Vagina (tissue), 2 donors: ENCODE measurements around the gene SMPD3. TPM values are rescaled to one million over a fixed set of nuclear protein-coding genes. Genes with fewer than 3 reads are reported as not detected.

Experiments used
- DNase-seq, 2 donors: peaks; one replicate each; pipeline ENCODE4 v3.0.0-alpha.2; 2017; ENCODE audit errors: extremely low spot score in 2 of 2
- H3K27ac ChIP-seq: fragments of 200-600 bp; sonication (generic); one replicate; pipeline ENCODE4 v1.5.1; 2019
- H3K27me3 ChIP-seq: fragments of 200-600 bp; sonication (generic); one replicate; pipeline ENCODE4 v1.5.1; 2019
- H3K36me3 ChIP-seq, 2 donors: fragments of 200-600 bp; sonication (generic); one replicate each; pipeline ENCODE4 v1.5.1; 2017 to 2019
- H3K4me1 ChIP-seq: fragments of 200-600 bp; sonication (generic); one replicate; pipeline ENCODE4 v1.5.1; 2019
- H3K4me3 ChIP-seq, 2 donors: fragments of 200-600 bp; sonication (generic); 1 replicate in 1 of 2; 2 replicates in 1 of 2; pipeline ENCODE4 v1.5.1; 2016 to 2019
- H3K9me3 ChIP-seq: fragments of 200-600 bp; sonication (generic); one replicate; pipeline ENCODE4 v1.5.1; 2019
- CTCF ChIP-seq, 3 experiments: fragments of 450-650 bp in 2 of 3; fragments of 200-600 bp in 1 of 3; sonication (generic) in 1 of 3; IDR thresholded peaks; one replicate each; pipeline ENCODE4 v1.5.1; 2017 to 2019; ENCODE audit warnings: antibody characterized with exemption in 3 of 3, mild to moderate bottlenecking in 2 of 3, moderate library complexity in 2 of 3
- POLR2A ChIP-seq, 2 donors: fragments of 450-650 bp; IDR thresholded peaks; one replicate each; pipeline ENCODE4 v1.6.1; 2017; ENCODE audit warnings: antibody characterized with exemption in 2 of 2, mild to moderate bottlenecking in 2 of 2, moderate library complexity in 2 of 2
- POLR2AphosphoS5 ChIP-seq, 2 donors: sonication (generic); formaldehyde crosslinking; IDR thresholded peaks; one replicate each; pipeline ENCODE4 v1.9.0; 2017; ENCODE audit warnings: antibody characterized with exemption in 2 of 2, mild to moderate bottlenecking in 2 of 2, low read depth in 1 of 2; ENCODE audit not compliant: insufficient read depth in 1 of 2
- intact Hi-C: fragments of 100-400 bp; cut with DNase I; formaldehyde crosslinking; loops from one replicate; pipeline ENCODE4 v1.15.1; 2023
- total RNA-seq: library from RNA; depleted of rRNA; stranded (reverse); fragments of >200 nt; gene quantifications from one replicate; pipeline ENCODE4 v1.2.3, GENCODE V29; 2016

SMPD3 gene
- total RNA-seq, 1 donor from 2014 or later = 3.4 TPM

- intact Hi-C loops = no loop called here
- Histone ChIP-seq H3K4me1 (no peaks in the 10 kb centered on the region), H3K27ac (no peak overlapping the region), H3K9me3 (no peaks in the 10 kb centered on the region), H3K27me3 (no peaks in the 10 kb centered on the region), H3K4me3 (no peak overlapping the region), H3K36me3 (peaks cover 0 to 27% of the 10 kb centered on the region in 2 donors)
- TF ChIP-seq POLR2AphosphoS5 (IDR thresholded peaks at IDR 0.05; ENCODE audit: insufficient read depth in 1 of 2, low read depth in 1 of 2) = no peak
- TF ChIP-seq CTCF (IDR thresholded peaks at IDR 0.05) = no peak
- TF ChIP-seq POLR2A (IDR thresholded peaks at IDR 0.05) = no peak
- no peak for DNase-seq
Observed at GRCh38 chr16:68324336-68324735, 124.0 kb downstream of the SMPD3 start.

DNA sequence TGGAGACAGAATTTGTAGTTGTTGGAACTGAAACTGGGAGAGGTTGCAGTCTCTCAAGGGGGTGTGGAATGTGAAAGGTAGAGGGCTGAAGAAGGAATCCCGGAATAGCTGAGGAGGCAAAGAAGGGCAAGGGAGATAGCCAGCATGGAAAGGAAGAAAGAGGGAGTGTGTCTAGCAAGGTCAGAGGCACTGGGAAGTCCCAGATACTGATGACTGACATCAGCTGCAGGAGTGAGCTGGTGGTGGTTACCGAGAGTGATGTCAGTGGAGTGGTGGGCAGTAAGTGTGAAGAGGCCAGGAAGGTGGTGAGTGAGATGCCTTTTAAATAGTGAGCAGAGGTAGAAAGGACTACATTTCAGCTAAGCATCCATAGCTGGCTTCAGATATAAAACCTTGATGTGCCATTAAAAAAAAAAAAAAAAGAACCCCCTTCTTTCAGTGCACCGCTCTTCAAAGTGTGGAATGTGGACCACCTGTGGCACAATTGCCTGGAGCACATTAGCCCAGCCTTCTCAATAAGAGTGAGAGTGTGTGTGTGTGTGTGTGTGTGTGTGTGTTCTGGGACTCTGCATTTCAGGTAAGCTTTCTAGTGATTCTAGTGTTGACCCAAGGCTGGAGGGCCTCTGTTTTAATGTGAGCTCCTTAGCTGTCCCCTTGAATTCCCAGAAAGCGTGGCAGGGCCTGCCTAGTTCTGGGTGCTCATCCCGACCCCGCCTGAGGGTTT is 129.0 kb downstream of the SMPD3 start:
- H3K9me3 ChIP-seq = no peaks in the 10 kb centered on the region
- H3K4me1 ChIP-seq = no peaks in the 10 kb centered on the region
- no peaks in the 10 kb centered on the region for H3K27me3 ChIP-seq
- TF ChIP-seq POLR2AphosphoS5 (IDR thresholded peaks at IDR 0.05; ENCODE audit: insufficient read depth in 1 of 2, low read depth in 1 of 2) (no peak), CTCF (IDR thresholded peaks at IDR 0.05) (no peak), POLR2A (IDR thresholded peaks at IDR 0.05) (no peak)
- intact Hi-C loops = no loop called here
- H3K36me3 ChIP-seq = peaks cover 0 to 18% of the 10 kb centered on the region in 2 donors
- no peak overlapping the region for H3K27ac ChIP-seq
- no peak for DNase-seq
- H3K4me3 ChIP-seq = no peak overlapping the region

DNA sequence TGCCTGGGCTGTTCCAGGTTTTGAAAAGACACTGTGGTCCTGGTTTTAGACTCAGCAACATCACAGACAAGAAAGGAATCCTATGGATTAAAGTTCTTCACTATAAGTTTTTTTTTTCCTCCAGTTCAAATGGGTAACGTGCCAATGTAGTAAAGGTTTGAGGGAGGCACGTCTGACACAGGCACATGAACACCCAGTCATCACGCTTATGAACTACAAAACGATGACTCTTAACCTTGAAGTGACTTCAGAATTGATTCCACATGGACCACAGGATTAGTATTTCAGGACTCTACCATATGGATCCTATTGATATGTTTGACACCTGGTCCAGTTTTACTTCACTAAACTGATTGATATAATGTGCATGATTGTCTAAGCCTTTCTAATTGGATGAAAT is 135.2 kb downstream of the SMPD3 start:
- Histone ChIP-seq H3K27ac (no peak overlapping the region), H3K4me1 (peaks cover 34% of the 10 kb centered on the region), H3K27me3 (no peaks in the 10 kb centered on the region), H3K4me3 (no peak overlapping the region), H3K36me3 (peaks cover 0 to 16% of the 10 kb centered on the region in 2 donors), H3K9me3 (no peaks in the 10 kb centered on the region)
- no peak for TF ChIP-seq CTCF (IDR thresholded peaks at IDR 0.05)
- TF ChIP-seq POLR2AphosphoS5 (IDR thresholded peaks at IDR 0.05; ENCODE audit: insufficient read depth in 1 of 2, low read depth in 1 of 2) = no peak
- TF ChIP-seq POLR2A (IDR thresholded peaks at IDR 0.05) = no peak
- intact Hi-C loops = loop anchor here (5.0 kb wide), 2 partner anchors 51 to 316 kb away; partner anchors contain the start of genes DPEP2 and SLC7A6
- no peak for DNase-seq

DNA sequence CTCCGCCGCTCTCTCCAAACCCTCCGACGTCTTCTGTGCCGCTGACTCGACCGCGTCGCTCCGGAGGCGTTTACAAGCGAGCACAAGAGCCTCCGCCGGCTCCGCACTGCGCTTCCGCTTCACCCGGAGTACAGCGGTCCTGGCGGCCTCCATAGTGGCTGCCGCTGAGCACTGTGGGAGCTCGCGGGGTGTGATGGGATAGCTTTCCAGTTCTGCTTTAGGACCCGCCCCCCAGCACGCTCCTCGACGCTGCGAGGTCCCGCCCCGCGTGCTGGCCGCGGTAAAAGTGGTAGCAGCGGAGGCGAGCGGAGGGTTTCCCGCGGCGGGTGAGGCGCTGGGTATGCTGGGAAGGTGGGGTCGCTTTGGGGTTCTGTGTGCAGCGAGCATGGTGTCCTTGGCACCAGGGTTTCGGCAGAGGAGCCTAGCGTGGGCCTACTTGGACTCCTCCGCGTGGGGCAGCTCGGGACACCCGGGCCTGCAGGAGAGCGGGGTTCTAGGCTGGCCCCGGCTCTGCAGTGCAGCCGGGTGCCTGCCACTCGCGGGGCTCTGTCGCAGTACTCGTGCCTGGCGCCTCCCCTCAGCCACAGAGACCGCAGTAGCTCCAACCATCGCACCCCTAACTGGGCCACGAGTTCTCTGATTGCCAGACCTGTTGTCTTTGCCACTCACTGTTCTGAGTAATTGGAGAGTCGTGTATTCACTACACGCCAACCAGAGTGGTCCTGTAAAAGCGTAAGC is 137.4 kb downstream of the SMPD3 start, which contains the start of the genes PRMT7 and SLC7A6OS:
PRMT7 (plus strand) TSS at position 246 of the 738 bp plus-strand sequence. CDS start 4,961 bp downstream, outside the sequence.
SLC7A6OS (minus strand) TSS at position 173 of the 738 bp plus-strand sequence; CDS start at position 153, 20 bp downstream.
- Histone ChIP-seq H3K9me3 (no peaks in the 10 kb centered on the region), H3K4me1 (peaks cover 34% of the 10 kb centered on the region), H3K27me3 (no peaks in the 10 kb centered on the region), H3K36me3 (peaks cover 0 to 21% of the 10 kb centered on the region in 2 donors), H3K4me3 (peak within 1 kb of the TSS; percentile 71 to 81), H3K27ac (peak within 1 kb of the TSS; percentile 73)
- no peak for DNase-seq
- TF ChIP-seq POLR2AphosphoS5 (IDR thresholded peaks at IDR 0.05; ENCODE audit: insufficient read depth in 1 of 2, low read depth in 1 of 2) = peak; percentile 96
- peak in 1 of 3 experiments; percentile 48 for TF ChIP-seq CTCF (IDR thresholded peaks at IDR 0.05)
- TF ChIP-seq POLR2A (IDR thresholded peaks at IDR 0.05) = peak in 1 of 2 donors; percentile 50
- intact Hi-C loops = loop anchor here (5.0 kb wide), 2 partner anchors 49 to 314 kb away; partner anchors contain the start of genes DPEP2 and SLC7A6
